T-helper 17 cell (primary cell): ENCODE measurements around the gene RNF19B. TPM values are rescaled to one million over a fixed set of nuclear protein-coding genes. Genes with fewer than 3 reads are reported as not detected.

Experiments used
- ATAC-seq: fragments of 150-1000 bp; cut with Tn5 transposase; 2 replicates; pipeline ENCODE4 v1.10.0; 2021; ENCODE audit warnings: mild to moderate bottlenecking, moderate library complexity
- DNase-seq, 3 donors: peaks; one replicate each; pipeline versions ENCODE4 v3.0.0 to v3.0.0-alpha.2; 2020 to 2021
- H3K9me3 ChIP-seq: one replicate; pipeline ENCODE4 v1.7.0; 2013; ENCODE audit warnings: low read length, mild to moderate bottlenecking; ENCODE audit not compliant: control insufficient read depth, poor library complexity, severe bottlenecking
- H3K27ac Mint-ChIP-seq: one replicate; pipeline ENCODE4 v1.8.0; 2022; ENCODE audit warnings: mild to moderate bottlenecking, moderate library complexity, mixed read lengths
- H3K27me3 Mint-ChIP-seq: one replicate; pipeline ENCODE4 v1.8.0; 2022; ENCODE audit warnings: mixed read lengths
- H3K36me3 Mint-ChIP-seq: one replicate; pipeline ENCODE4 v1.8.0; 2022; ENCODE audit warnings: low read depth, mixed read lengths
- H3K4me1 Mint-ChIP-seq: one replicate; pipeline ENCODE4 v1.8.0; 2022; ENCODE audit warnings: mild to moderate bottlenecking, mixed read lengths
- H3K4me3 Mint-ChIP-seq: one replicate; pipeline ENCODE4 v1.8.0; 2022; ENCODE audit warnings: mild to moderate bottlenecking, moderate library complexity, mixed read lengths
- total RNA-seq, 4 donors: library from RNA in 2 of 4; stranded (reverse) in 2 of 4; gene quantifications; one replicate each; pipeline ENCODE4 v1.2.3 and lab custom pipeline; 2022 to 2026

Gene RNF19B
- total RNA-seq, 2 donors from 2014 or later, result 67.1 to 87.7 TPM

DNA sequence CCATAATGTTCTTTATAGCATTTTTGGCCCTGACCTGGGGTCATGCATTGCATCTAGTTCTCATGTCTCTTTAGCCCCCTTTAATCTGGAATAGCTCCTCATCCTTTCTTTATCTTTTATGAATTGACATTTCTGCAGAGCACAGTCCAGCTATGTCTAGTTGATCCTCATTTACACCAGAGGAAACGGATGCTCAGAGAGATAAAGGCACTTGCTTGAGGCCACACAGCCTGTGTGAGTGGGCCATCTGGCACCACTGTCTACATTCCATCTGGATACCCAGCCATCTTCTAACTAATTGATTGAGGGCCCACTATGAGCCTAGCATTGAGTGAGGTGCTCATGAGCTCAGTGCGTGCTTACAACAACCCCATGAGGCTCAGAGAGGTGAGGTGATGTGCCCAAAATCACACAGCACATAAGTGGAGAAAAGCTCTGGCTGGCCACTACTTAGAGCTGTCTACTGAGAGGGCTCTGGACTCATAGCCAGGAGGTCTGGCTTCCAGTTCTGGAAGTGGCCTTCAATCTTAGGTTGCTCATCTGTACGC, 74.8 kb downstream of the RNF19B start:
- H3K27me3 Mint-ChIP-seq, result peaks cover 66% of the 10 kb centered on the region
- no peak for ATAC-seq
- peaks cover 3% of the 10 kb centered on the region for H3K36me3 Mint-ChIP-seq
- H3K4me1 Mint-ChIP-seq, result peaks cover 3% of the 10 kb centered on the region
- no peak for DNase-seq
- no peak overlapping the region for H3K27ac Mint-ChIP-seq
- H3K4me3 Mint-ChIP-seq, result no peak overlapping the region
- no peaks in the 10 kb centered on the region for H3K9me3 ChIP-seq

DNA sequence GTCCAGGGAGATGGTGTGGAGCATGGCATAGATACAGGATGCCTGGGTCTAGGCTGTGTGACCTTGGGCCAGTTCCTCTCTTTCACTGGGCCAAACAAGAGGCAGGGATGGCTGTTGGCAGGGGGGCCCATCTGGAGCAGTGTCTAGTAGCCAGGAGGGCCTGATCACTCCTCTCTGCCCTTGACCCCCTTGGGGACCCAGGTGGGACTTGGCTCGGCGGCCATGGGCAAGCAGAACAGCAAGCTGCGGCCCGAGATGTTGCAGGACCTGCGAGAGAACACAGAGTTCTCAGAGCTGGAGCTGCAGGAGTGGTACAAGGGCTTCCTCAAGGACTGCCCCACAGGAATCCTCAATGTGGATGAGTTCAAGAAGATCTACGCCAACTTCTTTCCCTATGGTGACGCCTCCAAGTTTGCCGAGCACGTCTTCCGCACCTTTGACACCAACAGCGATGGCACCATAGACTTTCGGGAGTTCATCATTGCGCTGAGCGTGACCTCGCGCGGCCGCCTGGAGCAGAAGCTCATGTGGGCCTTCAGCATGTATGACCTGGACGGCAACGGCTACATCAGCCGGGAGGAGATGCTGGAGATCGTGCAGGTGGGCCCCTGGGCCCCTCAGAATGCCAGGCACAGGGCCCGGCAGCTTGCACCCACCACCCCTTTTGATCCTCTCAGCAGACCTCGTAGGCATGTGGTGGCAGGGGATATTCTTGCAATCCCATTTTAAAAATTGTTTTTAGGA, 75.8 kb downstream of the RNF19B start:
- no peak for DNase-seq
- H3K36me3 Mint-ChIP-seq, result peaks cover 3% of the 10 kb centered on the region
- H3K4me3 Mint-ChIP-seq, result no peak overlapping the region
- H3K4me1 Mint-ChIP-seq, result peaks cover 3% of the 10 kb centered on the region
- peaks cover 74% of the 10 kb centered on the region for H3K27me3 Mint-ChIP-seq
- no peak overlapping the region for H3K27ac Mint-ChIP-seq
- no peaks in the 10 kb centered on the region for H3K9me3 ChIP-seq
- ATAC-seq, result no peak

DNA sequence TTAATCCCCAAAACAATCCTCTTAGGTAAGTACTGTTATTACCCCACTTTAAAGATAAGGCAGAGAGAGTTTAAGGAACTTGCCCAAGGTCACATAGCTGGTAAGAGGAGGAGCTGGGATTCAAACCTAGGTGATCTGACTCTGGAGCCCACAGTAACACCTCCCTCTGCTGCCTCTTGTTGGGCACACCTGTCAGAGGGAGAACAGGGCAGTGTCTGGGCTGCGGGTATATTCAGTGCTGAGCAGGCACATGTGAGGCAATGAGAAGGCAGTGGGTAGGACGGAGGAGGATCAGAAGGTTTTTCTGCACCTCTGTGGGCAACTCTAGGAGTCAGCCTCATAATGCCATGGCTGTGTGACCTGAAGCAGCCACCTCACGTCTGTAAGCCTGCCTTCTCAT, 76.5 kb downstream of the RNF19B start:
- Mint-ChIP-seq H3K27ac (no peak overlapping the region), H3K27me3 (peaks cover 81% of the 10 kb centered on the region), H3K36me3 (peaks cover 3% of the 10 kb centered on the region), H3K4me1 (peaks cover 3% of the 10 kb centered on the region), H3K4me3 (no peak overlapping the region)
- no peak for DNase-seq
- no peaks in the 10 kb centered on the region for H3K9me3 ChIP-seq
- no peak for ATAC-seq

DNA sequence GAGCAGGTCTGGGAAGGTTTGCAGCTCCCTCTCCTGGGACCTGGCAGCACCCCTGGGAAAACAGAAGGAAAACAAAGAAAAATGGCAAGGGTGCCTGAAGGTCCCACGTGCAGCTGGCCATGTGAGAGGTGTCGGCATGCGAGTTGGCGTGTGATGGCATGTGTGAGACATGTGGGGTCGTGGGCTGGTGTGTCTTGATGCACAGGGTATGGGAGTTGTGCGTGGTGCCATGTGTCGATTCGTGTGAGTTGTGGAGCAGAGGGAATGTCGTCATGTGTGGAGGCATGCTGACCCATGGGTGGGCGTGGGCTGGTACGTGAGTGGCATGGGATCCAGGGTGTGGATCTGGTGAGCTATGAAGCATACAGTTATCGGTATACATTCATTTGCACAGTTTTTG, 77.0 kb downstream of the RNF19B start:
- DNase-seq (no peak), ATAC-seq (no peak)
- Mint-ChIP-seq H3K4me1 (peaks cover 3% of the 10 kb centered on the region), H3K27me3 (peaks cover 81% of the 10 kb centered on the region), H3K4me3 (no peak overlapping the region), H3K27ac (no peak overlapping the region), H3K36me3 (peaks cover 3% of the 10 kb centered on the region)
- no peaks in the 10 kb centered on the region for H3K9me3 ChIP-seq

DNA sequence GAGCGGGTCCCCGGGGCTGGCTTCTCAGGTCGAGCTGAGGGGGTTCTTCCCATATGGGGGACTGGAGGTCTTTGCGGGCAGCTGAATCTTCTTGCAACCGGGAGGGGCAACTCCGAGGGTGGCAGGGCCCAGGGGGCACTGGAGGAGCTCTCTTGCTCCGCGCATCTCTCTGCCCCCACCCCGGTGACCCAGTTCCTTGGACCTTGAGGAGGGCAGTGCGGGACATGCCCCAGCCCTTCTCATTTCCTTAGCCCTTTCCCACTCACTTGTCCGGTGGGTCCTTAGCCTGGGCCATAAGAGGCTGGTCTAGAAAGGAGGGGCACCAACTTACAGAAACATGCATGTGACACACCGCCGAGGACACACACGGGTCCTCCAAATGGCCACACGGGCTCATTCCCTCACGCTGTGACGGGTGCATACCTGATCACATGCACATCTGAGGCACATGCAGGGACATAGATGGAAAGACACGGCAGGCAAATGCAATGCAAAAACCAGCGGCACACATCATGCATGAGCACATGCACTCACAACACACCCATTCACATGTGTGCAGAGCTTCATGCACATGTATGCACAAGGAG, 77.7 kb downstream of the RNF19B start:
- peaks cover 3% of the 10 kb centered on the region for H3K4me1 Mint-ChIP-seq
- H3K27me3 Mint-ChIP-seq, result peaks cover 74% of the 10 kb centered on the region
- DNase-seq, result no peak
- no peak overlapping the region for H3K27ac Mint-ChIP-seq
- H3K4me3 Mint-ChIP-seq, result no peak overlapping the region
- no peaks in the 10 kb centered on the region for H3K9me3 ChIP-seq
- H3K36me3 Mint-ChIP-seq, result peaks cover 3% of the 10 kb centered on the region
- no peak for ATAC-seq

Other genes starting within 250 kb of the RNF19B start
- 10 to 100 TPM; 70.9 to 88.1 TPM for gene YARS1, start 147.5 kb downstream of the RNF19B start, total RNA-seq
- 10 to 100 TPM; 32.5 to 35.5 TPM for gene S100PBP, start 147.2 kb downstream of the RNF19B start, total RNA-seq
- not detected for gene FNDC5, start 93.9 kb downstream of the RNF19B start, total RNA-seq
- not detected for gene HPCA, start 78.3 kb downstream of the RNF19B start, total RNA-seq
- not detected for gene TMEM54, start 63.4 kb downstream of the RNF19B start, total RNA-seq
- 10 to 100 TPM; 51.1 to 61.7 TPM for gene AK2, start 72.1 kb upstream of the RNF19B start, total RNA-seq
- 1 to 10 TPM; 6.3 to 8.6 TPM for gene AZIN2, start 116.3 kb upstream of the RNF19B start, total RNA-seq
- 10 to 100 TPM; 29.4 to 32.7 TPM for gene TRIM62, start 217.2 kb upstream of the RNF19B start, total RNA-seq